ENCODE results near the gene ALPP. TPM values are rescaled to one million over a fixed set of nuclear protein-coding genes. Genes with fewer than 3 reads are reported as not detected.

ALPP gene
- total and polyA plus RNA-seq, 2 donors (not counting 1 experiment from before 2014, with no cell fraction given) = not detected

DNA sequence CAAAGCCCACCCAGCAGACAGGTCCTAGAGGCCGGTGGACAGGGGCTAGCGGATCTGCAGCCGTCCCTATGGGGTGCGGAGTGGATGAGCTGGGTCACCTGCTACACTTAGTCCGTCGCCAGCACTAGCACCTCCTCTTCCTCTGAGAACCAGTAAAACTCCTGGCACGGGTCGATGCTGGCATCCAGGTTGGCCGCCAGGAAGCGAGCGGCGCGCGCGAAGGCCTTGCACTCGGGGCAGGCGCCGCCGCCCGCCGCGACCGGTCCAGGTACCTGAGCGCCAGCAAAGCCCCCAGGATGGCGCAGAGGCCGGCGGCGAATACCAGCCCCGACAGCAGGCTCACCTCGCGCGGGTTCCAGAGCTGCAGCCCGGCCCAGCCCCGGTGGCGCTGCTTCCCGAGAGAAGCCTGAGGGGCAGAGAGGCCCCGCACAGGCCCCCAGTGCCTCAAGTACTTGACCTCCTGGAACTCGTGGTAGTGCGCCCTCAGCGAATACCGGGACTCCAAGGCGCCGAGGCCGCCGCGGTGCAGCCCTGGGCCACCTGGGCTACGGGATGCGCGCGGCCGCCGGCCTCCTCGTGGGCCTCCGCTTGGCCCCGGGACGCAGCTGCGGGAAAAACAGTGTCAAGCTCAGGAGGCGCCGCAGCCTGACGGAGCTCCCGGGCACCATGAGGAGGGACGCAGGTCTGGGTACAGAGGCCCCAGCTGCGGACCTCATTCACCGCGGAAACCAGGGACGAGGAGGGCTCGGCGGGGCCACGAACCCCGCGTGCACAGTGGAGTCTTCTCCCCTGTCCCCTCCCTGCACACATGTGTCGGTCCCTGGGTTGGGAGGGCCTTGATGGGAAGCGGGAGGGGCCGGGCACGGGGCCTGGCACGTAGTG, 27.5 kb upstream of the ALPP start:
- no peak for ATAC-seq (ENCODE audit: low read depth)
- CTCF ChIA-PET = no interaction called here

More for the DNA sequence above, 27.5 kb upstream of the ALPP start:
- H2AFZ ChIP-seq (ENCODE audit: insufficient read depth, low read depth, low read length, poor library complexity, severe bottlenecking) = no peak overlapping the region
- 18% methylated on average over 68 of the region's 76 CpGs for WGBS (ENCODE audit: insufficient coverage)
- intact Hi-C loops (cut with micrococcal nuclease) = no loop called here
- peaks cover 20% of the 10 kb centered on the region for H3K27me3 Mint-ChIP-seq
- H3K27me3 ChIP-seq (replicated peaks in 1 of 4; ENCODE audit: control extremely low read depth in 1 of 4, control insufficient read depth in 3 of 4, insufficient read depth in 4 of 4, low read length in 3 of 4) = peaks cover 0 to 53% (median 17%) of the 10 kb centered on the region in 4 experiments
- H4K20me1 ChIP-seq (ENCODE audit: control insufficient read depth, insufficient read depth, low read length, poor library complexity, severe bottlenecking) = no peaks in the 10 kb centered on the region
- H3K4me1 ChIP-seq (ENCODE audit: control insufficient read depth in 2 of 2, insufficient read depth in 2 of 2, low read length in 2 of 2) = peaks cover 0 to 8% of the 10 kb centered on the region in 2 donors
- H3K4me1 Mint-ChIP-seq = no peaks in the 10 kb centered on the region
- no peak overlapping the region for H3K4me2 ChIP-seq (replicated peaks; ENCODE audit: low read depth, low read length, poor library complexity, severe bottlenecking)
- H3K27ac Mint-ChIP-seq = no peak overlapping the region
- no peaks in the 10 kb centered on the region for H3K79me2 ChIP-seq (ENCODE audit: control insufficient read depth, insufficient read depth, low read length)
- no peak overlapping the region for H3K27ac ChIP-seq (ENCODE audit: low read length in 2 of 2)
- no peak overlapping the region for H3K4me3 ChIP-seq (ENCODE audit: control extremely low read depth in 1 of 5, extremely low read depth in 1 of 5, insufficient read depth in 1 of 5, low read depth in 2 of 5, low read length in 4 of 5)
- H3K9ac ChIP-seq (ENCODE audit: low read length) = no peak overlapping the region
- no peak for TF ChIP-seq EZH2 (IDR thresholded peaks at IDR 0.05; ENCODE audit: borderline replicate concordance, insufficient read depth, low read depth, low read length, poor library complexity, severe bottlenecking)
- TF ChIP-seq CTCF (IDR thresholded peaks at IDR 0.05) = no peak
- H3K4me3 Mint-ChIP-seq = no peak overlapping the region
- peaks cover 0 to 32% (median 0%) of the 10 kb centered on the region in 3 donors for H3K9me3 ChIP-seq (ENCODE audit: control extremely low read depth in 1 of 3, control insufficient read depth in 2 of 3, insufficient read depth in 1 of 3, low read length in 2 of 3)
- DNase-seq = no peak
- no peaks in the 10 kb centered on the region for H3K36me3 ChIP-seq (replicated peaks in 1 of 2; ENCODE audit: control extremely low read depth in 1 of 2, control insufficient read depth in 1 of 2, extremely low read depth in 1 of 2, insufficient read depth in 2 of 2, low read length in 1 of 2)
- POLR2A ChIA-PET = no interaction called here
- peaks cover 3% of the 10 kb centered on the region for H3K9me3 Mint-ChIP-seq (ENCODE audit: insufficient read depth)
